Esophagus muscularis mucosa (tissue), 4 donors: ENCODE measurements around the gene PCDHB3. TPM values are rescaled to one million over a fixed set of nuclear protein-coding genes. Genes with fewer than 3 reads are reported as not detected.
"Not testable (repeated sequence)": the region's sequence is repeated elsewhere in the genome, so short reads cannot be mapped to it uniquely, and the experiment has no call there.

Experiments
- DNase-seq: peaks from one replicate; pipeline ENCODE4 v3.0.0-alpha.2; 2017; ENCODE audit errors: extremely low spot score
- H3K27ac ChIP-seq, 4 donors: fragments of 200-600 bp; sonication (generic); replicated peaks in 1 of 4; 1 replicate in 3 of 4; 2 replicates in 1 of 4; pipeline ENCODE4 v1.5.1; 2016 to 2019; ENCODE audit warnings: mild to moderate bottlenecking in 1 of 4
- H3K27me3 ChIP-seq, 4 donors: fragments of 200-600 bp; sonication (generic); one replicate each; pipeline versions ENCODE4 v1.5.1 to v1.6.0; 2016 to 2019
- H3K36me3 ChIP-seq, 4 donors: fragments of 200-600 bp; sonication (generic); one replicate each; pipeline ENCODE4 v1.5.1; 2016 to 2019
- H3K4me1 ChIP-seq, 4 donors: fragments of 200-600 bp; sonication (generic); one replicate each; pipeline ENCODE4 v1.5.1; 2016 to 2019
- H3K4me3 ChIP-seq, 4 donors: fragments of 200-600 bp; sonication (generic); 1 replicate in 2 of 4; 2 replicates in 2 of 4; pipeline ENCODE4 v1.5.1; 2016 to 2019; ENCODE audit warnings: mild to moderate bottlenecking in 4 of 4, moderate library complexity in 1 of 4
- H3K9me3 ChIP-seq, 4 donors: fragments of 200-600 bp; sonication (generic); 1 replicate in 3 of 4; 2 replicates in 1 of 4; pipeline ENCODE4 v1.5.1; 2016 to 2019
- EP300 ChIP-seq: sonication (generic); formaldehyde crosslinking; IDR thresholded peaks from one replicate; pipeline ENCODE4 v1.6.1; 2017; ENCODE audit warnings: antibody characterized with exemption
- POLR2A ChIP-seq: fragments of 450-650 bp; IDR thresholded peaks from one replicate; pipeline ENCODE4 v1.6.1; 2017; ENCODE audit warnings: antibody characterized with exemption, moderate library complexity, mild to moderate bottlenecking, low read depth
- POLR2AphosphoS5 ChIP-seq, 2 donors: sonication (generic); formaldehyde crosslinking; IDR thresholded peaks; one replicate each; pipeline ENCODE4 v1.6.1; 2017; ENCODE audit warnings: antibody characterized with exemption in 2 of 2
- WGBS: methylation state at CpG from one replicate; pipeline ENCODE4 v1.1.5; 2018; 5-methylcytosine and 5-hydroxymethylcytosine counted together
- intact Hi-C: fragments of 100-400 bp; cut with DNase I; formaldehyde crosslinking; loops from one replicate; pipeline ENCODE4 v1.15.1; 2023
- total RNA-seq, 4 donors: library from RNA; depleted of rRNA; stranded (reverse); fragments of >200 nt; gene quantifications; one replicate each; pipeline versions ENCODE4 v1.1.0 to v1.2.1, GENCODE V29; 2016
- TF ChIP-seq, protein P1 (sequence below), 3 experiments: fragments of 200-600 bp in 2 of 3; fragments of 450-650 bp in 1 of 3; sonication (generic) in 2 of 3; IDR thresholded peaks; one replicate each; pipeline ENCODE4 v1.5.1; 2017 to 2019; ENCODE audit warnings: antibody characterized with exemption in 3 of 3, mild to moderate bottlenecking in 2 of 3, moderate library complexity in 1 of 3

Gene PCDHB3
- total RNA-seq, 4 donors from 2014 or later, result 0.83 to 2.3 (median 1.2) TPM

DNA sequence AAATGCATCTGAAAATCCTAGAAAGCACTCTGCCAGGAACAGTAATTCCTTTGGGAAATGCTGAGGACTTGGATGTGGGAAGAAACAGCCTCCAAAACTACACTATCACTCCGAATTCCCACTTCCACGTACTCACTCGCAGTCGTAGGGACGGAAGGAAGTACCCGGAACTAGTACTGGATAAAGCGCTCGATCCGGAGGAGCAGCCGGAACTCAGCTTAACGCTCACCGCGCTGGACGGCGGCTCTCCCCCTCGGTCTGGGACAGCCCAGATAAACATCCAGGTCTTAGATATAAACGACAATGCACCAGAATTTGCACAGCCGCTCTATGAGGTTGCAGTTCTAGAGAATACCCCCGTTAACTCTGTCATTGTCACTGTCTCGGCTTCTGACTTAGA, 786 bp downstream of the PCDHB3 start:
- WGBS, result 37% methylated on average over 19 of the region's 20 CpGs
- no peak for TF ChIP-seq EP300
- no peak for TF ChIP-seq POLR2AphosphoS5 (IDR thresholded peaks at IDR 0.05)
- TF ChIP-seq, protein P1, sequence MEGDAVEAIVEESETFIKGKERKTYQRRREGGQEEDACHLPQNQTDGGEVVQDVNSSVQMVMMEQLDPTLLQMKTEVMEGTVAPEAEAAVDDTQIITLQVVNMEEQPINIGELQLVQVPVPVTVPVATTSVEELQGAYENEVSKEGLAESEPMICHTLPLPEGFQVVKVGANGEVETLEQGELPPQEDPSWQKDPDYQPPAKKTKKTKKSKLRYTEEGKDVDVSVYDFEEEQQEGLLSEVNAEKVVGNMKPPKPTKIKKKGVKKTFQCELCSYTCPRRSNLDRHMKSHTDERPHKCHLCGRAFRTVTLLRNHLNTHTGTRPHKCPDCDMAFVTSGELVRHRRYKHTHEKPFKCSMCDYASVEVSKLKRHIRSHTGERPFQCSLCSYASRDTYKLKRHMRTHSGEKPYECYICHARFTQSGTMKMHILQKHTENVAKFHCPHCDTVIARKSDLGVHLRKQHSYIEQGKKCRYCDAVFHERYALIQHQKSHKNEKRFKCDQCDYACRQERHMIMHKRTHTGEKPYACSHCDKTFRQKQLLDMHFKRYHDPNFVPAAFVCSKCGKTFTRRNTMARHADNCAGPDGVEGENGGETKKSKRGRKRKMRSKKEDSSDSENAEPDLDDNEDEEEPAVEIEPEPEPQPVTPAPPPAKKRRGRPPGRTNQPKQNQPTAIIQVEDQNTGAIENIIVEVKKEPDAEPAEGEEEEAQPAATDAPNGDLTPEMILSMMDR (IDR thresholded peaks at IDR 0.05), result no peak
- no peak for TF ChIP-seq POLR2A
- no peak for DNase-seq
- Histone ChIP-seq H3K4me3 (peak overlapping the region; percentile 7 to 39 (median 28)), H3K36me3 (no peaks in the 10 kb centered on the region), H3K9me3 (peaks cover 0 to 68% (median 56%) of the 10 kb centered on the region in 4 donors), H3K4me1 (no peaks in the 10 kb centered on the region), H3K27ac (peak overlapping the region in 1 of 4 donors; percentile 42), H3K27me3 (peaks cover 0 to 50% (median 0%) of the 10 kb centered on the region in 4 donors)
- intact Hi-C loops, result no loop called here

DNA sequence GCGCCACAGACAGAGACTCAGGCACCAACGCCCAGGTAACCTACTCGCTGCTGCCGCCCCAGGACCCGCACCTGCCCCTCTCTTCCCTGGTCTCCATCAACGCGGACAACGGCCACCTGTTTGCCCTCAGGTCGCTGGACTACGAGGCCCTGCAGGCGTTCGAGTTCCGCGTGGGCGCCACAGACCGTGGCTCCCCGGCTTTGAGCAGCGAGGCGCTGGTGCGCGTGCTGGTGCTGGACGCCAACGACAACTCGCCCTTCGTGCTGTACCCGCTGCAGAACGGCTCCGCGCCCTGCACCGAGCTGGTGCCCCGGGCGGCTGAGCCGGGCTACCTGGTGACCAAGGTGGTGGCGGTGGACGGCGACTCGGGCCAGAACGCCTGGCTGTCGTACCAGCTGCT, 1.8 kb downstream of the PCDHB3 start:
- intact Hi-C loops, DNase-seq, H3K4me1 ChIP-seq, H3K4me3 ChIP-seq, H3K27ac ChIP-seq, H3K36me3 ChIP-seq: not testable (repeated sequence)
- WGBS, result 57% methylated on average over 13 of the region's 39 CpGs
- H3K27me3 ChIP-seq, result peaks cover 0 to 44% (median 0%) of the 10 kb centered on the region in 4 donors
- peaks cover 0 to 64% (median 51%) of the 10 kb centered on the region in 4 donors for H3K9me3 ChIP-seq

DNA sequence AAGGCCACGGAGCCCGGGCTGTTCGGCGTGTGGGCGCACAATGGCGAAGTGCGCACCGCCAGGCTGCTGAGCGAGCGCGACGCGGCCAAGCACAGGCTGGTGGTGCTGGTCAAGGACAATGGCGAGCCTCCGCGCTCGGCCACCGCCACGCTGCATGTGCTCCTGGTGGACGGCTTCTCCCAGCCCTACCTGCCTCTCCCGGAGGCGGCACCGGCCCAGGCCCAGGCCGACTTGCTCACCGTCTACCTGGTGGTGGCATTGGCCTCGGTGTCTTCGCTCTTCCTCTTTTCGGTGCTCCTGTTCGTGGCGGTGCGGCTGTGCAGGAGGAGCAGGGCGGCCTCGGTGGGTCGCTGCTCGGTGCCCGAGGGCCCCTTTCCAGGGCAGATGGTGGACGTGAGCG, 2.2 kb downstream of the PCDHB3 start:
- WGBS, result 47% methylated on average over 6 of the region's 38 CpGs
- Histone ChIP-seq H3K9me3 (peaks cover 0 to 63% (median 47%) of the 10 kb centered on the region in 4 donors), H3K27me3 (peaks cover 0 to 43% (median 0%) of the 10 kb centered on the region in 4 donors)
- H3K4me1 ChIP-seq, H3K27ac ChIP-seq, H3K4me3 ChIP-seq, H3K36me3 ChIP-seq, DNase-seq, intact Hi-C loops: not testable (repeated sequence)

DNA sequence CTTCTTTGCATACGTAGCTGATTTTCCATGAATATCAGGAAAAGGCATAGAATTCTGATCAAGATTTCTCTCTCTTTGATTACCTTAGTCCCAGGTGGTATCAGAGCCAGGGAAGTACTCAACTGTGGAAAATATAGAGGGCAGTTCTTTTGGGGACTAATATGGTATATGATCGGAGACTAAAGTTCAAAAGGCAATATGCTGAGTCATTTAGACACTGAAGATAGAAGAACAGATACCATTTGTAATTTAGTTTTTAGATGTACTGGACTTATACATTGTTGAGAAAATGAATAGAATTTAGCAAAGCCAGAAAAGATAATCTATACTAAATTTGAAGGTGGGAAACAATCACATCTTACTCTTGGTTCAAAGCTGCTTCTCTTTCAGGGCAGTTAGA, 5.1 kb downstream of the PCDHB3 start:
- peaks cover 0 to 25% (median 0%) of the 10 kb centered on the region in 4 donors for H3K27me3 ChIP-seq
- no peaks in the 10 kb centered on the region for H3K36me3 ChIP-seq
- no peak overlapping the region for H3K27ac ChIP-seq
- 80% methylated on average over 2 of the region's 2 CpGs for WGBS
- H3K4me3 ChIP-seq, result no peak overlapping the region
- no peaks in the 10 kb centered on the region for H3K4me1 ChIP-seq
- TF ChIP-seq, protein P1 (IDR thresholded peaks at IDR 0.05), result no peak
- no peak for TF ChIP-seq POLR2AphosphoS5 (IDR thresholded peaks at IDR 0.05)
- no peak for TF ChIP-seq EP300
- no peak for TF ChIP-seq POLR2A
- intact Hi-C loops, result no loop called here
- DNase-seq, result no peak
- H3K9me3 ChIP-seq, result peaks cover 0 to 63% (median 28%) of the 10 kb centered on the region in 4 donors

DNA sequence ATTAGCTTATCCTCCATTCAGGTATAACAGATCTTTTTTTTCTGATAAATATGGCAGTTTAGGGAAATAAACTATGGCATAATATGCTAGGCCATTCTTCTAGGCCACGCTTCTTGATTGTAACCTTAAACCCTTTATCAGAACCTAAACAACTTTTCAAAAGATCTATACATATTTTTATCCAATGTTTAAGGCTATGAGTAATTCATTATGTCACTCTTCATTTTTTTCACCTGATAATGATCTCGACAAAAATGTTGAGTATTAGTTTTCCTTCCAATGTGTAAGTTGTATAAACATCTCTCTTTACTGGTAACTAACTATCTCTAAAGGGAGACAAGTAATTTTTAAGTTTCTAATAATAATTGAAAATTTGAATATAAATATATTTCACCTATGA, 19.0 kb downstream of the PCDHB3 start:
- no peak for DNase-seq
- TF ChIP-seq POLR2AphosphoS5 (IDR thresholded peaks at IDR 0.05), result no peak
- Histone ChIP-seq H3K9me3 (peaks cover 0 to 45% (median 41%) of the 10 kb centered on the region in 4 donors), H3K4me1 (no peaks in the 10 kb centered on the region), H3K27ac (no peak overlapping the region), H3K36me3 (no peaks in the 10 kb centered on the region), H3K4me3 (no peak overlapping the region), H3K27me3 (peaks cover 0 to 26% (median 2%) of the 10 kb centered on the region in 4 donors)
- 45% methylated on average over 2 of the region's 2 CpGs for WGBS
- intact Hi-C loops, result no loop called here

DNA sequence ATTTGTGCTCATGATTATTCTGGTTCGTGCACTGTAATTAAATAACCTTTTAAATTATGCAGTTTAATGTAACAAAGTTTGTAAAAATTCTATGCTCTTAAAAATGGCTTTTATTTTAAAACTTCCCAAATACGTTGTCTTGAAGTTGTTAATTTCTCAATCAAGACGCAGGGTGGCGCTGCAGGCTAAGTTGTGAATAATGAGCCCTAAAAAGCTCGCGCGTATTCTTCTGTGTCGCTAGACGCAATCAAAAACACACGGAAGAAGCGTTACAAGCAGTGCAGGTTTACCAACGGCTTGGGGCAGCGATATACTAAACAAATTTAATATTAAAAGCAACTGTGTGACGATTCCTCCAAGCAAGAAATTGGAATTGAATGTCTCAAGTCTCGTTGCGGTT, 21.3 kb downstream of the PCDHB3 start, which contains the start of gene PCDHB4:
Gene PCDHB4, plus strand, starts transcription at position 256 of the 400 bp plus-strand sequence. CDS start 181 bp downstream, outside the sequence.
- Histone ChIP-seq H3K27me3 (peaks cover 0 to 27% (median 2%) of the 10 kb centered on the region in 4 donors), H3K9me3 (peaks cover 0 to 37% (median 31%) of the 10 kb centered on the region in 4 donors), H3K36me3 (no peaks in the 10 kb centered on the region), H3K4me1 (no peaks in the 10 kb centered on the region), H3K27ac (peak within 1 kb of the TSS in 1 of 4 donors; percentile 20), H3K4me3 (peak within 1 kb of the TSS; percentile 35 to 40 (median 38))
- WGBS, result 23% methylated on average over 16 of the region's 16 CpGs
- no peak for DNase-seq
- intact Hi-C loops, result no loop called here
- TF ChIP-seq, protein P1 (IDR thresholded peaks at IDR 0.05), result peak in 2 of 3 experiments; percentile 19 to 24
- no peak for TF ChIP-seq POLR2AphosphoS5 (IDR thresholded peaks at IDR 0.05)
- no peak for TF ChIP-seq POLR2A
- no peak for TF ChIP-seq EP300
